Body of pancreas (tissue), 4 donors: ENCODE data around the gene SLC27A6.

ENCODE experiments used
- POLR2A ChIP-seq, 3 donors: fragments of 450-650 bp; IDR thresholded peaks; one replicate each; pipeline ENCODE4 v1.6.1; 2016; ENCODE audit warnings: antibody characterized with exemption in 3 of 3, mild to moderate bottlenecking in 2 of 3
- TF ChIP-seq, protein P1 (sequence below), 7 experiments: fragments of 450-650 bp in 4 of 7; fragments of 200-600 bp in 3 of 7; sonication (generic) in 3 of 7; IDR thresholded peaks; one replicate each; pipeline ENCODE4 v1.5.1; 2016 to 2019; ENCODE audit warnings: antibody characterized with exemption in 7 of 7

GRCh38 chr5:128965011-128965637, at the start of gene SLC27A6:
- TF ChIP-seq, protein P1, sequence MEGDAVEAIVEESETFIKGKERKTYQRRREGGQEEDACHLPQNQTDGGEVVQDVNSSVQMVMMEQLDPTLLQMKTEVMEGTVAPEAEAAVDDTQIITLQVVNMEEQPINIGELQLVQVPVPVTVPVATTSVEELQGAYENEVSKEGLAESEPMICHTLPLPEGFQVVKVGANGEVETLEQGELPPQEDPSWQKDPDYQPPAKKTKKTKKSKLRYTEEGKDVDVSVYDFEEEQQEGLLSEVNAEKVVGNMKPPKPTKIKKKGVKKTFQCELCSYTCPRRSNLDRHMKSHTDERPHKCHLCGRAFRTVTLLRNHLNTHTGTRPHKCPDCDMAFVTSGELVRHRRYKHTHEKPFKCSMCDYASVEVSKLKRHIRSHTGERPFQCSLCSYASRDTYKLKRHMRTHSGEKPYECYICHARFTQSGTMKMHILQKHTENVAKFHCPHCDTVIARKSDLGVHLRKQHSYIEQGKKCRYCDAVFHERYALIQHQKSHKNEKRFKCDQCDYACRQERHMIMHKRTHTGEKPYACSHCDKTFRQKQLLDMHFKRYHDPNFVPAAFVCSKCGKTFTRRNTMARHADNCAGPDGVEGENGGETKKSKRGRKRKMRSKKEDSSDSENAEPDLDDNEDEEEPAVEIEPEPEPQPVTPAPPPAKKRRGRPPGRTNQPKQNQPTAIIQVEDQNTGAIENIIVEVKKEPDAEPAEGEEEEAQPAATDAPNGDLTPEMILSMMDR (IDR thresholded peaks at IDR 0.05): no peak
- TF ChIP-seq POLR2A (IDR thresholded peaks at IDR 0.05): no peak
